ENCODE measurements around the gene PRKG1.
"Not testable (repeated sequence)": the region's sequence is repeated elsewhere in the genome, so short reads cannot be mapped to it uniquely, and the experiment has no call there.

Gene PRKG1

GRCh38 chr10:51708609-51709008 lies 634.3 kb downstream of the PRKG1 start:
- DNase-seq = no peak

- no peak for DNase-seq
Measured at GRCh38 chr10:51709324-51709972, 635.2 kb downstream of the PRKG1 start.

- no peak for DNase-seq
Measured at GRCh38 chr10:51711519-51711891, 637.2 kb downstream of the PRKG1 start.

GRCh38 chr10:51716981-51717380 lies 642.7 kb downstream of the PRKG1 start:
- DNase-seq = no peak

- no peak for DNase-seq
Measured at GRCh38 chr10:51718804-51719291, 644.6 kb downstream of the PRKG1 start.

- no peak for DNase-seq
Measured at GRCh38 chr10:51724038-51724437, 649.8 kb downstream of the PRKG1 start.

GRCh38 chr10:51729822-51730555 lies 655.7 kb downstream of the PRKG1 start:
- no peak for DNase-seq

- no peak for DNase-seq
Measured at GRCh38 chr10:51733057-51733456, 658.8 kb downstream of the PRKG1 start.

GRCh38 chr10:51743146-51743545 lies 668.9 kb downstream of the PRKG1 start:
- DNase-seq = no peak

GRCh38 chr10:51744235-51745000 lies 670.1 kb downstream of the PRKG1 start:
- no peak for DNase-seq

GRCh38 chr10:51745397-51745796 lies 671.1 kb downstream of the PRKG1 start:
- no peak for DNase-seq

GRCh38 chr10:51747216-51747615 lies 672.9 kb downstream of the PRKG1 start:
- no peak for DNase-seq

GRCh38 chr10:51748959-51749358 lies 674.7 kb downstream of the PRKG1 start:
- no peak for DNase-seq

GRCh38 chr10:51758366-51758765 lies 684.1 kb downstream of the PRKG1 start:
- DNase-seq = no peak

GRCh38 chr10:51758838-51759237 lies 684.6 kb downstream of the PRKG1 start:
- not testable (repeated sequence) for DNase-seq

GRCh38 chr10:51759896-51760534 lies 685.7 kb downstream of the PRKG1 start:
- DNase-seq = no peak

- DNase-seq = no peak
Measured at GRCh38 chr10:51760864-51761640, 686.8 kb downstream of the PRKG1 start.

GRCh38 chr10:51763746-51764145 lies 689.5 kb downstream of the PRKG1 start:
- no peak for DNase-seq

- DNase-seq = no peak
Measured at GRCh38 chr10:51765284-51765971, 691.1 kb downstream of the PRKG1 start.

- DNase-seq = no peak
Measured at GRCh38 chr10:51766423-51767102, 692.3 kb downstream of the PRKG1 start.

Measured in effector CD4-positive, alpha-beta T cell (primary cell).